Measurements from ENCODE around the gene CCDC106.

DNA sequence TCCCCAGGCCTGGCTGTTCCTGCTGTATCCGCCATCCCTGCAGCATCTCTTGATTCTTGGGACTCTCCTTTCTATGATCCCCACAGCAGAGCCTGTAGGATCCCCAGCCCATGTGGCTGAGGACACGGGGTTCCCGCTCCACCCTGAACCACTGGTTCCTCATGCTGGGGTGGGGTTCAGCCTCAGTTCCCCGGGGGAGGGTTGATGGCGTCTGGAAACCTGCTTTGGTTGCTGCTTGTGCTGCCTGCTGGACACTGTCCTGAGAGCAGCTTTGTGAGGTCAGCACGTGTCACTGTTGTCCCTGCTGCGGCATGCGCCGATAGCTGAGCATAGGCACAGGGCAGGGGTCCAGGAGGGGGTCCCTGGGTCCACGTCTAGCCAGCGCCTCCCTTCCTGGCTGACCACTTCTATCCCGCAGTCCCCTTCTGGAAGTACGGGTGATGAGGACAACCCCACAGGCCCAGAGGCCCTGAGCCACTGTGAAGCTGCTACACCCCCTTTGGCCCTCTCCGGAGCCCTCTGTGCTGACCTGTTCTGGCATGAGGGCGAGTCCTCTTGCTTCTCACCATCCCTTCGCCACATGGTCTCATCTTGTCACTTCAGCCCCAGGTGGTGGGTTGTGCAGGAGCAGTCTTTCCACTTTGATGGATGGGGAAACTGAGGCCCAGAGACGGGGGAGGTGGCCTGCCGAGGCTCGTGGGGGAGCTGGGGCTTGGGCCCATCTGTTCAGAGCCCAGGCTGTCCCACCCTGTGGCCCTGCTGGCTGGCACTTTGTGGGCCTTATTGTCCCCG lies 32.5 kb downstream of the CCDC106 start:
- TF ChIP-seq EZH2phosphoT487 (IDR thresholded peaks at IDR 0.05; ENCODE audit: borderline replicate concordance) = no peak
- TF ChIP-seq, protein P1, sequence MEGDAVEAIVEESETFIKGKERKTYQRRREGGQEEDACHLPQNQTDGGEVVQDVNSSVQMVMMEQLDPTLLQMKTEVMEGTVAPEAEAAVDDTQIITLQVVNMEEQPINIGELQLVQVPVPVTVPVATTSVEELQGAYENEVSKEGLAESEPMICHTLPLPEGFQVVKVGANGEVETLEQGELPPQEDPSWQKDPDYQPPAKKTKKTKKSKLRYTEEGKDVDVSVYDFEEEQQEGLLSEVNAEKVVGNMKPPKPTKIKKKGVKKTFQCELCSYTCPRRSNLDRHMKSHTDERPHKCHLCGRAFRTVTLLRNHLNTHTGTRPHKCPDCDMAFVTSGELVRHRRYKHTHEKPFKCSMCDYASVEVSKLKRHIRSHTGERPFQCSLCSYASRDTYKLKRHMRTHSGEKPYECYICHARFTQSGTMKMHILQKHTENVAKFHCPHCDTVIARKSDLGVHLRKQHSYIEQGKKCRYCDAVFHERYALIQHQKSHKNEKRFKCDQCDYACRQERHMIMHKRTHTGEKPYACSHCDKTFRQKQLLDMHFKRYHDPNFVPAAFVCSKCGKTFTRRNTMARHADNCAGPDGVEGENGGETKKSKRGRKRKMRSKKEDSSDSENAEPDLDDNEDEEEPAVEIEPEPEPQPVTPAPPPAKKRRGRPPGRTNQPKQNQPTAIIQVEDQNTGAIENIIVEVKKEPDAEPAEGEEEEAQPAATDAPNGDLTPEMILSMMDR (conservative IDR thresholded peaks at IDR 0.05; ENCODE audit: low read length) = no peak

Measured in Loucy (cell line).